Daoy (cell line): ENCODE results near the gene LRRC3B. TPM values are rescaled to one million over a fixed set of nuclear protein-coding genes. Genes with fewer than 3 reads are reported as not detected.

Source experiments
- DNase-seq: peaks from one replicate; pipeline ENCODE4 v3.0.0-alpha.2; 2015; ENCODE audit warnings: low read depth
- total RNA-seq: library from RNA; depleted of rRNA; stranded (reverse); fragments of >200 nt; shearing (Covaris generic); gene quantifications from 2 replicates; pipeline ENCODE4 v1.2.3, GENCODE V29; 2014

The LRRC3B gene
- total RNA-seq, 1 experiment from 2014 or later: not detected

- DNase-seq: no peak
These were observed 85.9 kb downstream of the LRRC3B start for GRCh38 chr3:26708501-26708900.

- no peak for DNase-seq
These were observed 89.8 kb downstream of the LRRC3B start for GRCh38 chr3:26712211-26713026.

GRCh38 chr3:26713091-26713490, 90.5 kb downstream of the LRRC3B start:
- no peak for DNase-seq

GRCh38 chr3:26714485-26714884, 91.9 kb downstream of the LRRC3B start:
- no peak for DNase-seq

- DNase-seq: no peak
These were observed 92.9 kb downstream of the LRRC3B start for GRCh38 chr3:26715431-26715830.

- DNase-seq: no peak
These were observed 95.7 kb downstream of the LRRC3B start for GRCh38 chr3:26718315-26718714.

GRCh38 chr3:26719134-26719533, 96.6 kb downstream of the LRRC3B start:
- DNase-seq: no peak

GRCh38 chr3:26721047-26721446, 98.5 kb downstream of the LRRC3B start:
- DNase-seq: no peak

- no peak for DNase-seq
These were observed 109.3 kb downstream of the LRRC3B start for GRCh38 chr3:26731843-26732242.

GRCh38 chr3:26750263-26750662, 127.7 kb downstream of the LRRC3B start:
- DNase-seq: no peak

GRCh38 chr3:26752466-26752865, 129.9 kb downstream of the LRRC3B start:
- DNase-seq: no peak

- DNase-seq: no peak
These were observed 130.5 kb downstream of the LRRC3B start for GRCh38 chr3:26753095-26753494.

- no peak for DNase-seq
These were observed 135.4 kb downstream of the LRRC3B start for GRCh38 chr3:26757978-26758377.
